ENCODE data around the gene PDGFRA. TPM values are rescaled to one million over a fixed set of nuclear protein-coding genes. Genes with fewer than 3 reads are reported as not detected.

Gene PDGFRA
- total RNA-seq (under 1 TPM in 1 of 2 donors, not detected in 1; 0.63 TPM), total RNA-seq (0 to 0.12 reads per million in 2 donors)

- no peaks in the 10 kb centered on the region for H3K9me3 ChIP-seq (ENCODE audit: control insufficient read depth, low read length, poor library complexity, severe bottlenecking)
- no peak for DNase-seq
- H3K27ac Mint-ChIP-seq, result peak within 1 kb of the TSS; percentile 9
- peaks cover 26% of the 10 kb centered on the region for H3K4me1 Mint-ChIP-seq
- H3K4me3 Mint-ChIP-seq, result peak within 1 kb of the TSS; percentile 71
- ATAC-seq, result no peak
- peaks cover 10% of the 10 kb centered on the region for H3K36me3 Mint-ChIP-seq (ENCODE audit: low read depth)
- peaks cover 82% of the 10 kb centered on the region for H3K27me3 Mint-ChIP-seq
Observed at GRCh38 chr4:54228961-54229501, at the start of gene PDGFRA. PDGFRA (plus strand) TSS chr4:54229293; CDS start chr4:54258769, 29,476 bp downstream.

GRCh38 chr4:54184581-54184980 is 44.5 kb upstream of the PDGFRA start:
- no peak for DNase-seq
- no peaks in the 10 kb centered on the region for H3K4me1 Mint-ChIP-seq
- no peak overlapping the region for H3K27ac Mint-ChIP-seq
- H3K36me3 Mint-ChIP-seq (ENCODE audit: low read depth), result peaks cover 6% of the 10 kb centered on the region
- no peak for ATAC-seq
- no peaks in the 10 kb centered on the region for H3K9me3 ChIP-seq (ENCODE audit: control insufficient read depth, low read length, poor library complexity, severe bottlenecking)
- H3K27me3 Mint-ChIP-seq, result peaks cover 12% of the 10 kb centered on the region
- no peak overlapping the region for H3K4me3 Mint-ChIP-seq

GRCh38 chr4:54185044-54185780 is 43.9 kb upstream of the PDGFRA start:
- peaks cover 6% of the 10 kb centered on the region for H3K36me3 Mint-ChIP-seq (ENCODE audit: low read depth)
- H3K4me3 Mint-ChIP-seq, result no peak overlapping the region
- no peak for ATAC-seq
- DNase-seq, result no peak
- no peak overlapping the region for H3K27ac Mint-ChIP-seq
- H3K4me1 Mint-ChIP-seq, result no peaks in the 10 kb centered on the region
- H3K9me3 ChIP-seq (ENCODE audit: control insufficient read depth, low read length, poor library complexity, severe bottlenecking), result no peaks in the 10 kb centered on the region
- H3K27me3 Mint-ChIP-seq, result peaks cover 12% of the 10 kb centered on the region

GRCh38 chr4:54185866-54186265 is 43.2 kb upstream of the PDGFRA start:
- no peak for DNase-seq
- H3K27ac Mint-ChIP-seq, result no peak overlapping the region
- no peaks in the 10 kb centered on the region for H3K4me1 Mint-ChIP-seq
- H3K27me3 Mint-ChIP-seq, result peaks cover 17% of the 10 kb centered on the region
- no peak for ATAC-seq
- H3K4me3 Mint-ChIP-seq, result no peak overlapping the region
- peaks cover 6% of the 10 kb centered on the region for H3K36me3 Mint-ChIP-seq (ENCODE audit: low read depth)
- no peaks in the 10 kb centered on the region for H3K9me3 ChIP-seq (ENCODE audit: control insufficient read depth, low read length, poor library complexity, severe bottlenecking)

- no peak overlapping the region for H3K4me3 Mint-ChIP-seq
Observed at GRCh38 chr4:54186371-54186770, 42.7 kb upstream of the PDGFRA start.

GRCh38 chr4:54187148-54187547 is 41.9 kb upstream of the PDGFRA start:
- no peak for ATAC-seq
- H3K9me3 ChIP-seq (ENCODE audit: control insufficient read depth, low read length, poor library complexity, severe bottlenecking), result no peaks in the 10 kb centered on the region
- no peak overlapping the region for H3K27ac Mint-ChIP-seq
- DNase-seq, result no peak
- H3K4me1 Mint-ChIP-seq, result no peaks in the 10 kb centered on the region
- peaks cover 17% of the 10 kb centered on the region for H3K27me3 Mint-ChIP-seq
- peaks cover 6% of the 10 kb centered on the region for H3K36me3 Mint-ChIP-seq (ENCODE audit: low read depth)
- no peak overlapping the region for H3K4me3 Mint-ChIP-seq

More at GRCh38 chr4:54186371-54186770, 42.7 kb upstream of the PDGFRA start:
- Mint-ChIP-seq H3K4me1 (no peaks in the 10 kb centered on the region), H3K27me3 (peaks cover 17% of the 10 kb centered on the region), H3K36me3 (ENCODE audit: low read depth) (peaks cover 6% of the 10 kb centered on the region), H3K27ac (no peak overlapping the region)
- DNase-seq (no peak), ATAC-seq (no peak)
- no peaks in the 10 kb centered on the region for H3K9me3 ChIP-seq (ENCODE audit: control insufficient read depth, low read length, poor library complexity, severe bottlenecking)

GRCh38 chr4:54189140-54189539 is 40.0 kb upstream of the PDGFRA start:
- Mint-ChIP-seq H3K4me1 (no peaks in the 10 kb centered on the region), H3K4me3 (no peak overlapping the region), H3K36me3 (ENCODE audit: low read depth) (peaks cover 3% of the 10 kb centered on the region), H3K27me3 (peaks cover 17% of the 10 kb centered on the region), H3K27ac (no peak overlapping the region)
- no peaks in the 10 kb centered on the region for H3K9me3 ChIP-seq (ENCODE audit: control insufficient read depth, low read length, poor library complexity, severe bottlenecking)
- DNase-seq (no peak), ATAC-seq (no peak)

- ATAC-seq (no peak), DNase-seq (no peak)
- no peak overlapping the region for H3K4me3 Mint-ChIP-seq
- H3K4me1 Mint-ChIP-seq, result no peaks in the 10 kb centered on the region
- H3K27me3 Mint-ChIP-seq, result peaks cover 21% of the 10 kb centered on the region
- H3K36me3 Mint-ChIP-seq (ENCODE audit: low read depth), result peaks cover 3% of the 10 kb centered on the region
- no peaks in the 10 kb centered on the region for H3K9me3 ChIP-seq (ENCODE audit: control insufficient read depth, low read length, poor library complexity, severe bottlenecking)
- H3K27ac Mint-ChIP-seq, result no peak overlapping the region
Observed at GRCh38 chr4:54192811-54193210, 36.3 kb upstream of the PDGFRA start.

GRCh38 chr4:54197926-54198325 is 31.2 kb upstream of the PDGFRA start:
- no peaks in the 10 kb centered on the region for H3K36me3 Mint-ChIP-seq (ENCODE audit: low read depth)
- H3K9me3 ChIP-seq (ENCODE audit: control insufficient read depth, low read length, poor library complexity, severe bottlenecking), result no peaks in the 10 kb centered on the region
- no peaks in the 10 kb centered on the region for H3K4me1 Mint-ChIP-seq
- no peak overlapping the region for H3K27ac Mint-ChIP-seq
- peaks cover 16% of the 10 kb centered on the region for H3K27me3 Mint-ChIP-seq
- H3K4me3 Mint-ChIP-seq, result no peak overlapping the region
- no peak for ATAC-seq
- no peak for DNase-seq

GRCh38 chr4:54199919-54200318 is 29.2 kb upstream of the PDGFRA start:
- Mint-ChIP-seq H3K4me3 (no peak overlapping the region), H3K4me1 (no peaks in the 10 kb centered on the region), H3K27me3 (peaks cover 24% of the 10 kb centered on the region), H3K36me3 (ENCODE audit: low read depth) (no peaks in the 10 kb centered on the region), H3K27ac (no peak overlapping the region)
- ATAC-seq, result no peak
- no peaks in the 10 kb centered on the region for H3K9me3 ChIP-seq (ENCODE audit: control insufficient read depth, low read length, poor library complexity, severe bottlenecking)
- DNase-seq, result no peak

GRCh38 chr4:54209617-54210016 is 19.5 kb upstream of the PDGFRA start:
- peaks cover 50% of the 10 kb centered on the region for H3K27me3 Mint-ChIP-seq
- H3K4me1 Mint-ChIP-seq, result peaks cover 2% of the 10 kb centered on the region
- no peaks in the 10 kb centered on the region for H3K9me3 ChIP-seq (ENCODE audit: control insufficient read depth, low read length, poor library complexity, severe bottlenecking)
- H3K36me3 Mint-ChIP-seq (ENCODE audit: low read depth), result no peaks in the 10 kb centered on the region
- no peak overlapping the region for H3K4me3 Mint-ChIP-seq
- no peak for ATAC-seq
- no peak for DNase-seq
- H3K27ac Mint-ChIP-seq, result no peak overlapping the region

GRCh38 chr4:54213001-54213400 is 16.1 kb upstream of the PDGFRA start:
- no peaks in the 10 kb centered on the region for H3K9me3 ChIP-seq (ENCODE audit: control insufficient read depth, low read length, poor library complexity, severe bottlenecking)
- Mint-ChIP-seq H3K27me3 (peaks cover 45% of the 10 kb centered on the region), H3K36me3 (ENCODE audit: low read depth) (no peaks in the 10 kb centered on the region), H3K4me1 (peaks cover 2% of the 10 kb centered on the region), H3K4me3 (no peak overlapping the region), H3K27ac (no peak overlapping the region)
- no peak for DNase-seq
- ATAC-seq, result no peak

- ATAC-seq, result no peak
- Mint-ChIP-seq H3K4me1 (peaks cover 2% of the 10 kb centered on the region), H3K36me3 (ENCODE audit: low read depth) (no peaks in the 10 kb centered on the region), H3K4me3 (no peak overlapping the region), H3K27me3 (peaks cover 50% of the 10 kb centered on the region), H3K27ac (no peak overlapping the region)
- no peaks in the 10 kb centered on the region for H3K9me3 ChIP-seq (ENCODE audit: control insufficient read depth, low read length, poor library complexity, severe bottlenecking)
- no peak for DNase-seq
Observed at GRCh38 chr4:54213761-54214160, 15.3 kb upstream of the PDGFRA start.

Data from T-helper 17 cell (primary cell).